Measurements from ENCODE around the gene LIMS1.
"Not testable (repeated sequence)": the region's sequence is repeated elsewhere in the genome, so short reads cannot be mapped to it uniquely, and the experiment has no call there.

The LIMS1 gene

DNA sequence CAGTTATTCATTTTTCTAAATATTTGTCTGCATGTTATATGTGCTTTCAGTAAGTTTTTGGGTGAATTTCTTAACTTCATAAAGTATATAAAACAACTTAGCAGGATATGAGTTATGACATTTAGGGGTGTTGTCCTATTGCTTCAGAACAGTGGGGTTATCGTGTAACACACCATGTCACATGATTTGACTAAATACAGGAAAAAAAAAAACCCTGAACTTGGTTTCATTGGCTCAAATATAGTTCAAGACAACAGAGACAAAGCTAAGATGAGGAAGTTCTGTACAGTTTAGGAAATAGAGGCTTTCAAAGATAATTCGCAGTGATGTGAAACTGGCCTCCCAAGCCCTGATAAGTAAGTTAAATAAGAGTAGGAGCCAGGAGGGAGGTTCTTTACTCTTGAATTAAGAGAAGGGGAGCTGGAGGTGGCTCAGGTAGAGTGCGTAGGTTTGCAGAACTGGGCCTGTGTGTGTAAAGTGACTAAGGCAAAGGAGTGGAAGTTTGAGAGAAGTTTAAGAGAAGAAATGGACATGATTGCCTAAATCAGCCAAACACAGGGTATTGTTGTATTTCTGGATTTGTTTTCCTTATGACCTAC lies 53.9 kb downstream of the LIMS1 start:
- no peak for DNase-seq

GRCh38 chr2:108589372-108589771 lies 55.1 kb downstream of the LIMS1 start:
- DNase-seq = no peak

DNA sequence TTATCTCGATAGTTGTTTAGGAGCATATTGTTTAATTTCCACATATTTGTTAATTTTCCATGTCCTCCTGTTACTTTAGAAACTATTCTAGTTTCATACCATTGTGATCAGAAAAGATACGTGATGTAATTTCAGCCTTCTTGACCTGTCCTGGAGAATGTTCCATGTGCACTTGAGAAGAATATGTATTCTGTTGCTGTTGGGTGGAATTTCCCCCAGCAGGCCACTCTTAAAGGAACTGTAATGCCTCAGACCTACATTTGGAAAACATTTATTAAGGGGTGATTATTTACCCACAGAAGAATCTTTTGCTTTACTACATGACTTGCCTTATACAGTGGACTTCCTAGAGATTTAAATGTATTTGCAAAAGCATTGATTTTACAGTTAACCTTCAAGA lies 55.5 kb downstream of the LIMS1 start:
- DNase-seq = no peak

DNA sequence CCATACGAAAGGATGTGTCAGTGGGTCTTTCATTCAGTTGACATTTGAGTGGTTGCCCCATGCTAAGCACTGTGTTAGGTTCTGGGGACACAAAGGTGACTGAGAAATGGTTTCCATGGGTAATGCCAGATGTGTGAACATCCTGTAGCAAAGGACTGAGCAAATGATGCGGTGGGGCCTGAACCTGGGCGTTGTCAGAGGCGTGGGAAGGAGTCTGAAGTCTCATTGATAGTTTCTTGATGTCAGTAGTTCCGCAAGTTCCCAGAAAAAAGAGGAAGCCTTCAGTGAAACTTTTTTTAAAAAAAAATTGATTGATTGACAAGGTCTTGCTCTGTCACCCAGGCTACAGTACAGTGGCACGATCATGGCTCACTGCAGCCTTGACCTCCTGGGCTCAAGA lies 56.9 kb downstream of the LIMS1 start:
- DNase-seq = no peak

GRCh38 chr2:108593547-108594098 lies 59.4 kb downstream of the LIMS1 start:
- DNase-seq = no peak

GRCh38 chr2:108594132-108594981 lies 60.1 kb downstream of the LIMS1 start:
- DNase-seq = no peak

GRCh38 chr2:108594982-108595464 lies 60.8 kb downstream of the LIMS1 start:
- no peak for DNase-seq

- not testable (repeated sequence) for DNase-seq
Measured at GRCh38 chr2:108595771-108596170, 61.5 kb downstream of the LIMS1 start.

DNA sequence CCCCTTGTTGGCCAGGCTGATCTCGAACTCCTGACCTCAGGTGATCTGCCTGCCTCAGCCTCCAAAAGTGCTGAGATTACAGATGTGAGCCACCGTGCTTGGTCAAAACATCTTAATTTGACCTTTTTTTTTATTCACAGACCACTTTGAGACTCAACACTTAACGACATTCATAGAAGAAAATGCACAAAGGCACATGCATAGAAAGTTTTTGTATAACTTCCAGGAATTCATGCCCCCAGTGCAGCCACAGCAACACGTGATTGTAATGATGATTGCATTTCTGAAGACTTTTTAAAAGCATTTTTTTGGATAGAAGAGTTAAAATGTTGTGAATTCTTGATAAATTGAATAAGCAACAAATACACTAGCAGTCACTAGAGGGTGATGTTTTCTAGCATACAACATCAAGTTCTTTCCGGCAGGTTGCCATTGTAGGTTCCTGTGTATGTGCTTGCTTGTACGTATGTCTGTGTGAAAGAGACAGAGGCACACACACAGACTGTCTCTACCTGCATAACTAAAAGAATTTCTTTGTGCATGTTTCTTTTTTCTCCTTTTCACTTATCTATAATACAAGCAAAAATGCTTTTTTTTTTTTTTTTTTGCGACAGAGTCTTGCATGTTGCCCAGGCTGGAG lies 63.0 kb downstream of the LIMS1 start:
- DNase-seq = not testable (repeated sequence)

DNA sequence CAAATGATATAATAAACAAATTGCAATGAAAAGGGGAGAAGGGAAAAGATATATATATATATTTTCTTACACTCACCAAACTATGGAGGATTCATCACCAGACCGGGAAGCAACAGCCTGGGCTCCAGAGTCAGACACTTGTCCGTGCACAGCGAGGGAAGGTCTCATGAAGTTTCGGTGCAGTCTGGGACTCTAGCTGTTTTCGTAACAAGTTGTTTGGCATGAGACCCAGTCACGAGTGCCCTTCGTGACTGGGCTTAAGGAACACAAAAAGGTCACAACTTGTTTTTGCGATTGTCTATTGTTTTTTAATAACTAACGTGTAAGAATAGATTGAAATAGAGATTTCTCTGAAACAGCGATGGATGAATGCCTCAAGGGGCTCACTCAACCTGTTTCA lies 66.9 kb downstream of the LIMS1 start:
- not testable (repeated sequence) for DNase-seq

- DNase-seq = no peak
Measured at GRCh38 chr2:108602422-108602821, 68.2 kb downstream of the LIMS1 start.

GRCh38 chr2:108604196-108604595 lies 69.9 kb downstream of the LIMS1 start:
- no peak for DNase-seq

- DNase-seq = no peak
Measured at GRCh38 chr2:108605947-108606346, 71.7 kb downstream of the LIMS1 start.

GRCh38 chr2:108607706-108608301 lies 73.5 kb downstream of the LIMS1 start:
- DNase-seq = no peak

DNA sequence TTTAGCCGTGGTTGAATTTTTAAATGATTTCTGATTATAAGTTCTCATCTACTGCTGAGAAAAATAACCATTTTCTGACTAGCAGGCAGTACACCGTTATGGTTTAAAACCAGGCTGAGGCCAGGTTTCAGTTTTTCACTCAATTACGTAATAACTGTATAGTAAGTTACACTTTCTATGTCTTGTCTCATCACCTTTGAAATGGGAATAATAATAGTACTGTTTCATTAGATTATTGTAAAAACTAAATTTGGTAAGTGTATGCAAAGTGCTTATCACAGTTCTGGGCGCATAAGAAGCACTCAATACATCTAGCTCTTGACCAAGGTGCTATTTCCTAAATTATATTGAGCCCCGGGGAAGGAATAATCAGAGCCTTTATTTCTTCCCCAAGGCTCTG lies 76.8 kb downstream of the LIMS1 start:
- DNase-seq = no peak

DNA sequence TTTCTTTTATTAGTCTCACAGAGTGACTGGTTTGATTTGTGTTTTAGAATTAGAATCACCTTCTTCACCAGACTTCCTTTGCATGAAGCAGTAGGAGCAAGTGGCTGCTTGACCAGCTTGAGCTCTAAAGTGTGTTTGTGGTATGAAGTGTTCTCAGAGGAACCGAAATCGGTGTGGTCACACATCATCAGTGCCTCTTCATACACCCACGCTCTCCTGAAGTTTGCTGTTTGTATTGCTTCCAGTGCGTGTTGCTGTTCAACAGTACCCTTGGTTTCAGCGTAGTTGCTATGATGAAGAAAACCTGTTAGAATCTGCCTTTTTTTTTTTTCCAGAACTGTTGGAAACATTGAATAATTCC lies 77.9 kb downstream of the LIMS1 start:
- no peak for DNase-seq

- no peak for DNase-seq
Measured at GRCh38 chr2:108612514-108613183, 78.4 kb downstream of the LIMS1 start.

GRCh38 chr2:108613261-108614042 lies 79.2 kb downstream of the LIMS1 start:
- no peak for DNase-seq

DNA sequence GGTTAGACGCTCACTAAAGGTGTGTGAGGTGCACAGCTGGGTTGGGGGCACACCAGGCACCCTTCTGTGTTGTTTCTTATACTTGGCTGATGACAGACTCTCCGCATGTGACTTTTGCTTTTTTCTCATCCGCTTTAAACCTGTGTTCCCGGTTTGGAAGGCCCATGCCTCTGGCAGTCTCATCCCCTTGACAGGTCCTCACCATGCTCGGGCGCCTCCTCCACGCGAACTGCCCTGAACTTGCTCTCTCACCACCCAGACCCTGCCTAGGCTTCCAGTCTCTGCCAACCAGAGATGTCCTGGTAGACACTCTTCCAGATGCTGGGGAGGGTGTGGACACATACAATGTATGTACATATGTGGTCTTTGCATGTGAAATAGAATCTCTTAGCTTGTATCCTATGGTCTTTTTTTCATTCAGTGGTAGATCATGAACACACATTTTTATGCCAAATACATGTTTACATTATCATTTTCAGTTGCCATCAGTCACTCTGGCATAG lies 79.8 kb downstream of the LIMS1 start:
- no peak for DNase-seq

DNA sequence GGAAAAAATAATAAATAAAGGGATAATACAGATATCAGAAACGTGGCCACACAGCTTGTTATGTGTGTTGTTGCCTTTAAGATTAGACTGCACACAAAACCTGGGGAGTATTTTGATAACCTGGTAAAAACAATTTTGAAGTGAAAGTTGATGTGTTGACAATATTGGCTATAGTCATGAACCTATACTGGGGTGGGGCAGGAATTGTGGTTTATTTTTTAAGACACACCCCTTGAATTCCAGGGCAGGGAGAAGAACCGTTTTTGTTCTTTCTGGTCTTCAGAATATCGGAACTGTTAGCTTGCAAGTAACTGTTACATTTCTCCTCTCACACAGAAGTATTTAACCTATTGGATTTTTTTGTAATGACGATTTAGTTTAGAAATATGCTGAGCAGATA lies 80.4 kb downstream of the LIMS1 start:
- DNase-seq = no peak

GRCh38 chr2:108615480-108616090 lies 81.3 kb downstream of the LIMS1 start:
- no peak for DNase-seq

All from cerebellar nuclear complex (tissue), 1 donor.